ENCODE measurements around the gene PTPN22. TPM values are rescaled to one million over a fixed set of nuclear protein-coding genes. Genes with fewer than 3 reads are reported as not detected.

Gene PTPN22
- total RNA-seq, 1 experiment from 2014 or later = 0.89 TPM

DNA sequence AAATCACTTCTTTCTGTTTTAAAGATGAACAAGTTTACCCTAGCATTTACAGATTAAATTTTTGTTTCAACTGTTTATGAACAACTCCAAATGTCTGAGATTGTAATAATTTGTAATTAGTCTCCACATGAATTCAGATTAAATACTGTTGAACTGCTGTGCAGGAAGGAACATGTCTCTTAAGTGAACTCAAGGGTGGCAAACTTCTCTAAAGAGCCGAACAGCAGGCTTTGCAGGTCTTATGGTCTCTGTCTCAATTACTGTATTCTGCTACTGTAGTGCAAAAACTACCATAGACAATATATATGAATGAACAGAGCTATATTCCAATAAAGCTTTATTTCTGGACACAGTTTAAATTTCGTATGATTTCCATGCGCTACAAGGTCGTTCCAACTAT, 65.9 kb downstream of the PTPN22 start:
- Mint-ChIP-seq H3K4me1 (ENCODE audit: insufficient read depth, unreplicated experiment) (peaks cover 31% of the 10 kb centered on the region), H3K4me3 (ENCODE audit: unreplicated experiment) (no peak overlapping the region), H3K36me3 (ENCODE audit: insufficient read depth, unreplicated experiment) (peaks cover 13% of the 10 kb centered on the region), H3K27me3 (ENCODE audit: insufficient read depth, unreplicated experiment) (no peaks in the 10 kb centered on the region), H3K27ac (ENCODE audit: low read depth, unreplicated experiment) (no peak overlapping the region), H3K9me3 (ENCODE audit: unreplicated experiment) (no peaks in the 10 kb centered on the region)
- intact Hi-C loops (cut with micrococcal nuclease) = no loop called here
- ChIA-PET POLR2A (interaction anchor here (0.7 to 1.9 kb wide), 2 partner anchors 14 to 46 kb away, joined by 4 read pairs; partner anchors contain the start of gene PHTF1), CTCF (interaction anchor here (0.6 to 0.9 kb wide), 2 partner anchors 218 to 733 kb away, joined by 3 to 6 read pairs; no protein-coding TSS in a partner anchor)
- BruUV-seq (replicated peaks) = no TSS peak
- no peak for DNase-seq (ENCODE audit: unreplicated experiment)
- TF ChIP-seq CTCF (IDR thresholded peaks at IDR 0.05; ENCODE audit: unreplicated experiment) = no peak

DNA sequence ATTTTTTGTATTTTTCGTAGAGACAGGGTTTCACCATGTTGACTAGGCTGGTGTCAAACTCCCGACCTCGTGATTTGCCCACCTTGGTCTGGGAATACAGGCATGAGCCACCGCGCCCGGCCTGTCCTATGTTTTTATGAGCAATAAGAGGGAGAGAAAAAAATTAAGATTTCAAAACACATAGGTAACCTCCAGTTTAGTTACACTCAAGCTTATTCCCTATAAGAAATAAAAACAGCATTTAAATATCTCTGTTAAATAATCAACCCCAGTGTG, 66.3 kb downstream of the PTPN22 start:
- ChIA-PET POLR2A (interaction anchor here (0.7 to 1.9 kb wide), 2 partner anchors 14 to 46 kb away, joined by 4 read pairs; partner anchors contain the start of gene PHTF1), CTCF (interaction anchor here (0.6 to 0.9 kb wide), 2 partner anchors 218 to 733 kb away, joined by 3 to 6 read pairs; no protein-coding TSS in a partner anchor)
- intact Hi-C loops (cut with micrococcal nuclease) = no loop called here
- Mint-ChIP-seq H3K4me1 (ENCODE audit: insufficient read depth, unreplicated experiment) (peaks cover 27% of the 10 kb centered on the region), H3K27me3 (ENCODE audit: insufficient read depth, unreplicated experiment) (no peaks in the 10 kb centered on the region), H3K9me3 (ENCODE audit: unreplicated experiment) (no peaks in the 10 kb centered on the region), H3K4me3 (ENCODE audit: unreplicated experiment) (no peak overlapping the region), H3K27ac (ENCODE audit: low read depth, unreplicated experiment) (no peak overlapping the region), H3K36me3 (ENCODE audit: insufficient read depth, unreplicated experiment) (peaks cover 13% of the 10 kb centered on the region)
- BruUV-seq (replicated peaks) = no TSS peak
- no peak for DNase-seq (ENCODE audit: unreplicated experiment)
- no peak for TF ChIP-seq CTCF (IDR thresholded peaks at IDR 0.05; ENCODE audit: unreplicated experiment)

DNA sequence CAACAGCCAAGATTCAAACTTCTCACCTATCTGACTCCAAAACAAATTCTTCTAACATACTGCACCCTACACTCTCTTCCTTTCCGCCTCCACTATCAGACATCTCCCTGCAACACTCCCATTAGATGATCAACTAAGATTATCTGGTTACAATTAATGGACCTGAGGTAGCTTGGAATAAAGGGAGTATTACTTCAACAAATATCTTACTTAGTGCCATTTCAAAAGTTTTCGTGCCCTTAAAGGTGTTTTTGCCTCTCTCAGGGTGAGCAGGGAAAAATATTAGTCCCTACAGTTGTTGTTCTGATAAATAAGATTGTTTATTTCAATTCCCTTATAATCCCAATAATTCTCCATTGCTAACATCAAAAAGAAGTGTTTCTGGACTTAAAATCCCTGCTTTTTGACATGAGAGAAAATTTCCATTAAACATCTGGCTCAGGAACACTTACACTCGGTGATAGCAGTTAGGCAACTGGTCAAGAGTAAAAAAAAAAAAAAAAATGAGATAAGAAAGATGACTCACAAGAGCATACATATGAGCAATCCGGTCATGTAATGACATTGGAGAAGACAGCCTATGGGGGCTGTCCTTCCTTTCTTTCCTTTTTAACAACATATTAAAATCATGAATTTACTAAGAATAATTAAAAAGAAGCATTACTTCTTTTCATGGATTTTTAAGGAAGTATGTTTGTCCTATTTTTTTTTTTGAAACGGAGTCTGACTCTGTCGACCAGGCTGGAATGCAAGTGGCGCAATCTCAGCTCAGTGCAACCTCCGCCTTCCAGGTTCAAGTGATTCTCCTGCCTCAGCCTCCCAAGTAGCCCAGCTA, 66.9 kb downstream of the PTPN22 start:
- peak overlapping the region; percentile 16 for H3K4me3 Mint-ChIP-seq (ENCODE audit: unreplicated experiment)
- H3K27me3 Mint-ChIP-seq (ENCODE audit: insufficient read depth, unreplicated experiment) = no peaks in the 10 kb centered on the region
- POLR2A ChIA-PET = interaction anchor here (0.7 to 1.9 kb wide), 4 partner anchors 8 to 45 kb away, joined by 3 to 6 read pairs (median 4); partner anchors contain the start of genes PHTF1 and RSBN1
- DNase-seq (ENCODE audit: unreplicated experiment) = peak; percentile 59
- H3K27ac Mint-ChIP-seq (ENCODE audit: low read depth, unreplicated experiment) = no peak overlapping the region
- intact Hi-C loops (cut with micrococcal nuclease) = no loop called here
- no TSS peak for BruUV-seq (replicated peaks)
- CTCF ChIA-PET = interaction anchor here (0.5 to 0.9 kb wide), 4 partner anchors 122 to 732 kb away, joined by 3 to 6 read pairs (median 3); no protein-coding TSS in a partner anchor
- H3K36me3 Mint-ChIP-seq (ENCODE audit: insufficient read depth, unreplicated experiment) = peaks cover 13% of the 10 kb centered on the region
- H3K4me1 Mint-ChIP-seq (ENCODE audit: insufficient read depth, unreplicated experiment) = peaks cover 22% of the 10 kb centered on the region
- TF ChIP-seq CTCF (IDR thresholded peaks at IDR 0.05; ENCODE audit: unreplicated experiment) = no peak
- no peaks in the 10 kb centered on the region for H3K9me3 Mint-ChIP-seq (ENCODE audit: unreplicated experiment)

DNA sequence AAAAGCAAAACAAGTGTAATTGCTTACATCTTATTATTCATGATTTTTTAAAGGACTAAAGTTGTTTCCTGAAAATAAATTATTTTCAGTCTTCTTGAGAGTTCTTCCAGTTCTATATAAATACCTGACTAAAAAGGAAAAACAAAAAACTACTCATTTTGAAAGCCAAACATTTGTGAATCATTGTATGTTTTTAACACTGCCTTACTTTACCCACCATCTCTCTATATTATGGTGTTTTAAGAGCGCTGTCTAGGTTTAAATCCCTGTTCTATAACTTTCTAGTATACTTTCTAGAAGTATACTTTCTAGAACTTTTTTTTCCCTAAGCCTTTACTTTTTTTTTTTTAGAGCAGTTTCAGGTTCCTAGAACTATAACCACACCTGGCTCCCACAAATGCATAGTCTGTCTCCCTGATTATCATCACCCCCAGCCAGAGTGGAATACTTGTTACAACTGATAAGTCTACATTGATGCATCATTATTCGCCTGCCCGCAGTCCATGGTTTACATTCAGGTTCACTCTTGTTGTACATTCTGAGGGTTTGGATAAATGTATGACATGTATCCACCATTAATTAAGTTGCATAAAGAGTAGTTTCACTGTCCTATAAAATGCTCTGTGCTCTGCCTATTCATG, 69.0 kb downstream of the PTPN22 start:
- no peak for DNase-seq (ENCODE audit: unreplicated experiment)
- Mint-ChIP-seq H3K27me3 (ENCODE audit: insufficient read depth, unreplicated experiment) (no peaks in the 10 kb centered on the region), H3K4me1 (ENCODE audit: insufficient read depth, unreplicated experiment) (peaks cover 17% of the 10 kb centered on the region), H3K4me3 (ENCODE audit: unreplicated experiment) (no peak overlapping the region), H3K36me3 (ENCODE audit: insufficient read depth, unreplicated experiment) (peaks cover 14% of the 10 kb centered on the region), H3K9me3 (ENCODE audit: unreplicated experiment) (no peaks in the 10 kb centered on the region), H3K27ac (ENCODE audit: low read depth, unreplicated experiment) (no peak overlapping the region)
- CTCF ChIA-PET = no interaction called here
- POLR2A ChIA-PET = interaction anchor here (0.7 kb wide), 1 partner anchor 11 kb away, joined by 3 read pairs; no protein-coding TSS in a partner anchor
- no peak for TF ChIP-seq CTCF (IDR thresholded peaks at IDR 0.05; ENCODE audit: unreplicated experiment)
- no TSS peak for BruUV-seq (replicated peaks)
- intact Hi-C loops (cut with micrococcal nuclease) = no loop called here
